CD8-positive, alpha-beta memory T cell (primary cell): Measurements from ENCODE around the gene GPD2. TPM values are rescaled to one million over a fixed set of nuclear protein-coding genes. Genes with fewer than 3 reads are reported as not detected.

Experiments used
- CTCF ChIA-PET: fragments of 350-600 bp; sonication (Branson Sonifier 250); formaldehyde crosslinking; loops from one replicate; lab custom pipeline; 2021; ENCODE audit warnings: antibody characterized with exemption; lab: Charles Lee
- POLR2A ChIA-PET: fragments of 350-600 bp; sonication (Branson Sonifier 250); formaldehyde crosslinking; loops from one replicate; lab custom pipeline; 2021; ENCODE audit warnings: antibody characterized with exemption; lab: Charles Lee
- DNase-seq, 5 donors: peaks; one replicate each; pipeline versions ENCODE4 v3.0.0 to v3.0.0-alpha.2; 2020 to 2022; ENCODE audit warnings: mixed read lengths in 1 of 5
- H3K27ac ChIP-seq: one replicate; pipeline ENCODE4 v1.7.0; 2013; ENCODE audit warnings: low read depth, mild to moderate bottlenecking, low read length, moderate library complexity
- H3K27me3 ChIP-seq: 2 replicates; pipeline ENCODE4 v1.7.0; 2013; ENCODE audit warnings: low read length, mild to moderate bottlenecking; ENCODE audit not compliant: insufficient read depth, poor library complexity, severe bottlenecking
- H3K36me3 ChIP-seq: 2 replicates; pipeline ENCODE4 v1.7.0; 2013; ENCODE audit warnings: mild to moderate bottlenecking, low read length, moderate library complexity; ENCODE audit not compliant: insufficient read depth
- H3K4me1 ChIP-seq: 2 replicates; pipeline ENCODE4 v1.7.0; 2013; ENCODE audit warnings: mild to moderate bottlenecking, low read length, moderate library complexity; ENCODE audit not compliant: insufficient read depth
- H3K4me3 ChIP-seq: 2 replicates; pipeline ENCODE4 v1.7.0; 2013; ENCODE audit warnings: mild to moderate bottlenecking, low read length
- H3K9me3 ChIP-seq: 2 replicates; pipeline ENCODE4 v1.7.0; 2013; ENCODE audit warnings: mild to moderate bottlenecking, low read length
- H3K27ac Mint-ChIP-seq, 8 donors: one replicate each; pipeline ENCODE4 v1.8.0; 2020 to 2021; ENCODE audit warnings: mixed read lengths in 8 of 8, mild to moderate bottlenecking in 6 of 8, inconsistent platforms in 3 of 8, moderate library complexity in 3 of 8
- H3K27me3 Mint-ChIP-seq, 2 donors: one replicate each; pipeline ENCODE4 v1.8.0; 2020 to 2021; ENCODE audit warnings: mixed read lengths in 2 of 2, mild to moderate bottlenecking in 1 of 2, moderate library complexity in 1 of 2
- H3K36me3 Mint-ChIP-seq, 3 donors: one replicate each; pipeline ENCODE4 v1.8.0; 2020 to 2021; ENCODE audit warnings: mixed read lengths in 3 of 3, inconsistent platforms in 1 of 3, mild to moderate bottlenecking in 1 of 3
- H3K4me1 Mint-ChIP-seq, 3 donors: one replicate each; pipeline ENCODE4 v1.8.0; 2020 to 2021; ENCODE audit warnings: mixed read lengths in 3 of 3, inconsistent platforms in 1 of 3, mild to moderate bottlenecking in 1 of 3
- H3K4me3 Mint-ChIP-seq, 7 donors: one replicate each; pipeline ENCODE4 v1.8.0; 2020 to 2021; ENCODE audit warnings: mixed read lengths in 7 of 7, mild to moderate bottlenecking in 6 of 7, moderate library complexity in 4 of 7, inconsistent platforms in 2 of 7
- H3K9me3 Mint-ChIP-seq, 5 donors: one replicate each; pipeline ENCODE4 v1.8.0; 2020 to 2022; ENCODE audit warnings: mixed read lengths in 5 of 5, mild to moderate bottlenecking in 3 of 5, moderate library complexity in 2 of 5, inconsistent platforms in 1 of 5
- polyA plus RNA-seq: library from polyadenylated mRNA; unstranded; fragments of 300-500 nt; fragmentation: Illumina TruSeq; gene quantifications from one replicate; pipeline ENCODE4 v1.2.3, GENCODE V29; 2021
- total RNA-seq, 2 experiments: library from RNA; stranded (reverse); gene quantifications; one replicate each; pipeline ENCODE4 v1.2.3, GENCODE V29; 2021

Gene GPD2
- 10 to 100 TPM; 38.9 to 44.3 TPM for total RNA-seq
- 10.1 TPM for polyA plus RNA-seq

DNA sequence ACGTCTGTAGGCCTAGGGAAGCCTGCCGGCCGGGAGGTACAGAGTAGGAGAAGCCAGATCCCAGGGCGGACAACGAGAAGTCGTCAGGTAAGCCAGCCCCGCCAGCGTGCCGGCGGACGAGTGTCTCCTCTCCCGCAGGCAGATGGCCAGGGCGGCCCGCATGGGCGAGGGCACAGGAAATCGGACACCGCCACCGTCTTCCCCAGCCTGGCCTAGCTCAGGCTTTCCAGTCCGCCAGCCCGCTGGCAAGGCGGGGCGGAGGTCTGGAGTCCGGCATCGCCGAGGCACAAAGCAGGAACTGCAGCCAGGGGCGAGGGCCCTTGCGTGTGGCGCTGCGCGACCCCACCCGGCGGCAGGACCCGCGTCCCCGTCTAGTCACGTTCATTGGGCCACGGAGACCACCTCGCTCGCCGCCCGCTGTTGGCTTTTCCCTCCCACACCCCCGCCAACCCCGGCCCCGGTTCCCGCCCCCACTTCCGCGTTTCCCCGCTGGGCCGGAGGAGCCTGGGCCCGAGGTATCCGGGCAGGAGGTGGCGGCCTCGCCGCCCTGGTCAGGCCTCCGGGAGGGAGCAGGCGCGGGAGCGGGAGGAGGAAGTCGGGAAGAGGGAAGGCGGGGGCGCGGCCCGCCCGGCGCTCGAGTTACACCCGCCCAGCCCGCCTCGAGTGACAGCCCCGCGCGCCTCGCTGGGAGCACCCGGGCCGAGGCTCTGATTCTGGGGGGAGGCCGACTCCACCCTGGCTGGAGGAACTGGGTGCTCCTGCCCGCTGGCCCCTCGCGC lies at the start of gene GPD2:
TSS of gene GPD2 (plus strand) at position 662 of the 779 bp plus-strand sequence. CDS start 39,727 bp downstream, outside the sequence.
- Histone ChIP-seq H3K9me3 (no peaks in the 10 kb centered on the region), H3K27me3 (no peaks in the 10 kb centered on the region), H3K27ac (peak within 1 kb of the TSS; percentile 62), H3K4me3 (peak within 1 kb of the TSS; percentile 82), H3K4me1 (peaks cover 21% of the 10 kb centered on the region), H3K36me3 (no peaks in the 10 kb centered on the region)
- Mint-ChIP-seq H3K4me1 (peaks cover 30 to 45% (median 40%) of the 10 kb centered on the region in 3 donors), H3K36me3 (peaks cover 0 to 9% (median 0%) of the 10 kb centered on the region in 3 donors), H3K27me3 (no peaks in the 10 kb centered on the region), H3K9me3 (peaks cover 0 to 2% (median 0%) of the 10 kb centered on the region in 5 donors), H3K27ac (peak within 1 kb of the TSS; percentile 88 to 98 (median 96)), H3K4me3 (peak within 1 kb of the TSS; percentile 91 to 98 (median 95))
- ChIA-PET POLR2A (interaction anchor here (0.7 to 1.8 kb wide), 6 partner anchors 36 to 103 kb away, joined by 3 to 7 read pairs (median 3); partner anchors contain the start of gene NR4A2), CTCF (interaction anchor here (0.8 to 3.2 kb wide), 5 partner anchors 8 to 104 kb away, joined by 3 to 15 read pairs (median 4); no protein-coding TSS in a partner anchor)
- peak; percentile 51 to 80 (median 65) for DNase-seq

DNA sequence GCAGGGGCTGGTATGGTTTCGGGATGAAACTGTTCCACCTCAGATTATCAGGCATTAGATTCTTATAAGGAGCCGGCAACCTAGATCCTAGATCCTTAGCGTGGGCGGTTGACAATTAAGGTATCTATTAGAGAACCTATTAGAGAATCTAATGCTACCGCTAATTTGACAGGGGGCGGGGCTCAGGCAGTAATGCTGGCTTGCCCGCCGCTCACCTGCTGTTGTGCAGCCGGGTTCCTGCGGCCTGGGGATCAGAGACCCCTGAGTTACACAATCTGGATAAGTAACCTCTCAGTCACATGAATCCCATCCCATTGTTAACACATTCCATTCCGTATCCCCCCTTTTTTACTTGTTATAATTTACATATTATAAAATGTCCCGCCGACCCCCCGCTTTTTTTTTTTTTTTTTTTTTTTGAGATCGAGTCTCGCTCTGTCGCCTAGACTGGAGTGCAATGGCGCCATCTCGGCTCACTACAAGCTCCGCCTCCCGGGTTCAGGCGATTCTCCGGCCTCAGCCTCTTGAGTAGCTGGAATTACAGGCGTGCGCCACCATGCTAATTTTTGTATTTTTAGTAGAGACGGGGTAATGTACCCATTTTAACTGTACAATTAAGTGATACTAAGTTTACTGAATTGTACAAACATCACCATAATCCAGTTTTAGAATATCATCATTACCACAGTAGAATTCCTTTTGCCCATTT lies 42.0 kb upstream of the GPD2 start:
- POLR2A ChIA-PET: no interaction called here
- no peaks in the 10 kb centered on the region for H3K9me3 ChIP-seq

DNA sequence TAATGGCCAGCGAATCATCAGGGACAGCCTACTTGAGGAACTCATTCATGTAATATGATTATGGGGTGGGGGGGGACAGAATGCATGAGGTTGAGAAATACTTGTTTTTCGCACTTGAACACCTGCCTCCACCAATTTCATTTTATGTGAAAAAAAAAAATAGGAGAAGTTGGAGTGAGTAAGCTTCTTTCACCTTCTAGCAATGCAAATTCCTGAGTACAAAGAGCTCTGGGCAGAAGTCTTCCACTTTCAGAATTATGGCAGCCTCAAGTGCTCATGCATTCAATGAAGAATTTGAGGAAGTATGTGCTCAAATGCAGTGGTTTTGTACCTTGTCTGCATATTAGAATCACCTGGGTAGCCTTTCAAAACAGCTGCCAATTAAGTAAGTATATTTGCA lies 40.1 kb upstream of the GPD2 start:
- H3K27ac Mint-ChIP-seq: no peak overlapping the region
- ChIA-PET POLR2A (no interaction called here), CTCF (no interaction called here)
- Histone ChIP-seq H3K27ac (no peak overlapping the region), H3K27me3 (no peaks in the 10 kb centered on the region), H3K4me3 (no peak overlapping the region), H3K9me3 (no peaks in the 10 kb centered on the region), H3K4me1 (peaks cover 6% of the 10 kb centered on the region), H3K36me3 (no peaks in the 10 kb centered on the region)
- H3K4me1 Mint-ChIP-seq: peaks cover 17 to 28% (median 27%) of the 10 kb centered on the region in 3 donors
- H3K27me3 Mint-ChIP-seq: peaks cover 9% of the 10 kb centered on the region in 2 donors
- no peak overlapping the region for H3K4me3 Mint-ChIP-seq
- peaks cover 0 to 6% (median 4%) of the 10 kb centered on the region in 5 donors for H3K9me3 Mint-ChIP-seq
- DNase-seq: no peak
- H3K36me3 Mint-ChIP-seq: peaks cover 0 to 13% (median 0%) of the 10 kb centered on the region in 3 donors

More for the DNA sequence above, 42.0 kb upstream of the GPD2 start:
- H3K27ac Mint-ChIP-seq: no peak overlapping the region
- DNase-seq: no peak
- Histone ChIP-seq H3K36me3 (no peaks in the 10 kb centered on the region), H3K27me3 (no peaks in the 10 kb centered on the region), H3K4me1 (no peaks in the 10 kb centered on the region), H3K4me3 (no peak overlapping the region), H3K27ac (no peak overlapping the region)
- CTCF ChIA-PET: no interaction called here
- H3K4me1 Mint-ChIP-seq: peaks cover 4 to 12% (median 12%) of the 10 kb centered on the region in 3 donors
- H3K27me3 Mint-ChIP-seq: peaks cover 0 to 13% of the 10 kb centered on the region in 2 donors
- no peaks in the 10 kb centered on the region for H3K36me3 Mint-ChIP-seq
- H3K4me3 Mint-ChIP-seq: no peak overlapping the region
- H3K9me3 Mint-ChIP-seq: peaks cover 0 to 4% (median 0%) of the 10 kb centered on the region in 5 donors

DNA sequence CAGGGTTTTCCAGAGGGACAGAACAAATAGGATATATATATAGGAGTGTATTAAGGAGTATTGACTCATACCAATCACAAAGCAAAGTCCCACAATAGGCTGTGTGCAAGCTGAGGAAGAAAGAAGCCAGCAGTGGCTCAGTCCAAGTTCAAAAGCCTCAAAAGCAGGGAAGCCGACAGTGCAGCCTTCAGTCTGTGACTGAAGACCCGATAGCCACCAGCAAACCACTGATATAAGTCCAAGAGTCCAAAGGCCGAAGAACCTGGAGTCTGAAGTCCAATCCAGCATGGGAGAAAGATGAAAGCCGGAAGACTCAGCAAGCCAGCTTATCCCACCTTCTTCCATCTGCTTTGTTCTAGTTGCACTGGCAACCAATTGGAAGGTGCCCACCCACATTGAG lies 39.0 kb upstream of the GPD2 start:
- ChIA-PET POLR2A (no interaction called here), CTCF (no interaction called here)
- H3K27me3 ChIP-seq: no peaks in the 10 kb centered on the region
- no peaks in the 10 kb centered on the region for H3K36me3 ChIP-seq
- H3K27ac ChIP-seq: no peak overlapping the region
- H3K9me3 ChIP-seq: no peaks in the 10 kb centered on the region
- Mint-ChIP-seq H3K4me1 (peaks cover 19 to 31% (median 31%) of the 10 kb centered on the region in 3 donors), H3K4me3 (peak overlapping the region in 1 of 7 donors; percentile 74), H3K27ac (peak overlapping the region in 1 of 8 donors; percentile 71), H3K36me3 (peaks cover 0 to 13% (median 0%) of the 10 kb centered on the region in 3 donors), H3K27me3 (peaks cover 9 to 11% of the 10 kb centered on the region in 2 donors), H3K9me3 (peaks cover 0 to 6% (median 4%) of the 10 kb centered on the region in 5 donors)
- no peak overlapping the region for H3K4me3 ChIP-seq
- no peak for DNase-seq
- H3K4me1 ChIP-seq: peaks cover 6% of the 10 kb centered on the region

DNA sequence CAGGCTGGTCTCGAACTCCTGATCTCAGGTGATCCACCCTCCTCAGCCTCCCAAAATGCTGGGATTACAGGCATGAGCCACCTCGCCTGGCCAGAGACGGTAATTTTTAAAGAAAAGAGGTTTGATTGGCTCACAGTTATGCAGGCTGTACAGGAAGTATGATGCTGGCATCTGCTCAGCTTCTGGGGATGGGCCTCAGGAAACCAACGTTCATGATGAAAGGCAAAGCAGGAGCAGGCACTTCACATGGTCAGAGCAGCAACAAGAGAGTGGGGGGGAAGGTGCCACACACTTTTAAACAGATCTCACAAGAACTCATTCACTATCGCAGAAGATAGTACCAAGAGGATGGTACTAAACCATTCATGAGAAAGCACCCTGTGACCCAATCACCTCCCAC lies 38.0 kb upstream of the GPD2 start:
- Mint-ChIP-seq H3K4me3 (peak overlapping the region in 5 of 7 donors; percentile 15 to 94 (median 65)), H3K9me3 (peaks cover 0 to 6% (median 4%) of the 10 kb centered on the region in 5 donors), H3K36me3 (peaks cover 0 to 13% (median 0%) of the 10 kb centered on the region in 3 donors), H3K4me1 (peaks cover 19 to 31% (median 31%) of the 10 kb centered on the region in 3 donors), H3K27ac (peak overlapping the region in 1 of 8 donors; percentile 99), H3K27me3 (peaks cover 9 to 11% of the 10 kb centered on the region in 2 donors)
- Histone ChIP-seq H3K4me1 (peaks cover 6% of the 10 kb centered on the region), H3K9me3 (no peaks in the 10 kb centered on the region), H3K27ac (no peak overlapping the region), H3K4me3 (no peak overlapping the region), H3K27me3 (no peaks in the 10 kb centered on the region), H3K36me3 (no peaks in the 10 kb centered on the region)
- DNase-seq: no peak
- ChIA-PET POLR2A (interaction anchor here (3.1 kb wide), 1 partner anchor 64 kb away, joined by 32 read pairs; the partner anchor contains the start of gene NR4A2), CTCF (no interaction called here)

DNA sequence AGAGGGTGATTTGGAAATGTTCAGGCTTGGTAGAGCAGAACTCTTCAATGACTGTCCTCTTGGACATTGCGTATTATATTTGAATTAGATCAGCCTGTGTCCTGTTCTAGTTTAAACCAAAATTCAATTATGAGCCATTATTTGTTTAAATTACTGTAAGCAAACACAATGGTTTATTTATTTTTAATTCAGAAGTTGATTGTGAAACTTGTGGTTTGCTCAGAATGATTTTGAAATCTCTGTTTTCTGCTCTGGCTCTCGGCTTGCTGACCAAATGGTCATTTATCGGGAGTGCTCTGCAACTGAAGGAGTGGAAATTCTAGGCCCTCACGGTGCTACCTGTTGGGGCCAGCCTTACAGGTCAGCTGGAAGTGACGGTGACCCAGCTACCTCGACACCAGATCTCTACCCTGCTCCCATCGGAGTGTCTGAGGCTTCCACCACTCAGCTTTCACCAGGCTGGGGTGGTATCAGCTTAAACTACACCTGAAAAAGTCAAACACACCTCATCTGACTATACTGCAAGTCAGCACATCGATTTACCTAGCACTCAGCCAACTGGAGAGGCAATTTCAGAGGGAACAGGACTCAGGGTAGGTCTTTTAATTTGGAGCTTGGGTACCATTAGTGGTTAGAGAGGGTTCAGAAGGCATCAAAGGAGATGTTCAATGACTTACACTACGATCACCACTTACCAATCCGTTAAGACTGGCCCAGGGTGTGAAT lies 36.8 kb upstream of the GPD2 start:
- H3K36me3 ChIP-seq: no peaks in the 10 kb centered on the region
- Mint-ChIP-seq H3K36me3 (peaks cover 0 to 13% (median 0%) of the 10 kb centered on the region in 3 donors), H3K9me3 (peaks cover 0 to 5% (median 3%) of the 10 kb centered on the region in 5 donors), H3K4me1 (peaks cover 19 to 31% (median 31%) of the 10 kb centered on the region in 3 donors), H3K4me3 (peak overlapping the region; percentile 85 to 99 (median 93)), H3K27me3 (peaks cover 3 to 11% of the 10 kb centered on the region in 2 donors), H3K27ac (peak overlapping the region; percentile 14 to 99 (median 96))
- H3K9me3 ChIP-seq: no peaks in the 10 kb centered on the region
- H3K4me1 ChIP-seq: peaks cover 6% of the 10 kb centered on the region
- DNase-seq: peak in 1 of 5 donors; percentile 5
- ChIA-PET POLR2A (interaction anchor here (0.6 to 3.1 kb wide), 3 partner anchors 57 to 1476 kb away, joined by 3 to 49 read pairs (median 32); partner anchors contain the start of gene NR4A2), CTCF (interaction anchor here (0.8 to 2.5 kb wide), 6 partner anchors 14 to 190 kb away, joined by 3 to 27 read pairs (median 10); partner anchors contain the start of gene GPD2)
- H3K27ac ChIP-seq: peak overlapping the region; percentile 89
- peak overlapping the region; percentile 84 for H3K4me3 ChIP-seq
- no peaks in the 10 kb centered on the region for H3K27me3 ChIP-seq
